Cardiac fibroblast (primary cell): ENCODE data around the gene NBPF20.
"Not testable (repeated sequence)": the region's sequence is repeated elsewhere in the genome, so short reads cannot be mapped to it uniquely, and the experiment has no call there.

ENCODE experiments used
- DNase-seq, 2 donors: peaks; one replicate each; pipeline versions ENCODE4 v3.0.0 to v3.0.0-alpha.2; 2010; ENCODE audit warnings: low read depth in 2 of 2
- H3K4me3 ChIP-seq, 2 donors: replicated peaks in 1 of 2; 1 replicate in 1 of 2; 2 replicates in 1 of 2; pipeline ENCODE4 v1.5.1; 2011; ENCODE audit warnings: low read depth in 2 of 2, low read length in 2 of 2, mild to moderate bottlenecking in 2 of 2, moderate library complexity in 1 of 2
- TF ChIP-seq, protein P1 (sequence below): IDR thresholded peaks from one replicate; pipeline ENCODE4 v1.5.1; 2011; ENCODE audit warnings: low read depth, mild to moderate bottlenecking, low read length, inconsistent platforms

NBPF20 gene

DNA sequence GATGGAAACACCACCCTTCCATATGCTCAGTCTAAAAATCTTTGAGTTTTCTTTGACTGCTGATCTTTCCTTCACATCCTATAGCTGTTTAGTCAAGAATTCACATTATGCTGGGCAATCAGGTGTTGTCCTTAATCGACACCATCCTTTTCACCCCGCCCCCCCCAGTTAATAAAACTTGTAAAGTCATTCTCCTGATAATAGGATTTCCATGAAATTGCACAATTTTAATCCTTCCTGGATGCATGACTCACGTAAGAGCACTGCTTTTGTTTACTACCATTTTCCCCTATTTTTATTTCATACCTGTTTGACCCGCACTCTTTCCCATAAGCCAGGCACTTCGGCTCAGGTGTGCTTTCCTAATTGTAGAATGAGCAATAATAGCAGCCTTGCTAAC, 16.9 kb upstream of the NBPF20 start:
- not testable (repeated sequence) for H3K4me3 ChIP-seq, DNase-seq

DNA sequence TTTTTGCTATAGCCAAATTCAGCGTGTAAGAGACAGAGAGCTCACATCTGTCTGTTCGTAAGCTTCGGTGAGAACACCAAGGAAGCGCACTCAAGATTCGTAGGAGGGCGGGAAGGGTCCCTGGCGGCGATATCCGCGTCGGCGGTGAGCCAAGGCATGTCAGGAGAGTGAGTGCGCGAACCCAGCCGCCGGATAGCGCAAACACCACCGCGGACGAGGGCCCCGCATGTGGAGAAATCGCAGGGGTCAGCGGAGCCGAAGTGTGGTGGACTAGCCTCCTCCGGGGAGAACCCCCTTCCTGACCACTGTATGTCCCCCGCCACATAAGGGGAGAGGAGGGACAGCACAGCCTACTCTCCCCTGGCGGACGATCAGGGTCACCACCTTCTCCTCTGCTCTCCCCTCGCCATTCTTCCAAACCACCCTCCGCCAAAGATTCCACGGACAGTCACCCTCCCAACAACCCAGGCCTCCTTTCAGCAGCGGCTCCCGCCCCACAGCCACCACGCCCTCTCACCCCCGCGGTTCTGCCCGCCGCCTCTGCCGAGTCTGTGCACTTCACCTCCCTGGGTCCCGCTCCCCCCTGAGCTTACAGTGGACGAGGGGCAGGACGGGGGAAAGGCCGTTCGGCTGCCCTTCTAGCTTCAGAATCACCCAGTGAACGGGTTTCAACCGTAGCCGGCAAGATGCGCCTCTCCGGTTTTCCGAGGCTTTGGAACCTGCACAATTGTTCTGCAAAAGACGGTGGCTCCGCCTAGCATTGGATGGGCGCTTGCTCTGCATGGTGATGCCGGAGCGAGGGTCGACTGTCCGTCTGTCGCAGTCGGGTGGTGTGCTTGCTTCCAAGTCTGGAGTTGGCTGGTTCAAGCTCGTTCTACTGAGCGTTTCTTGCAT, 6.2 kb upstream of the NBPF20 start:
- DNase-seq, H3K4me3 ChIP-seq: not testable (repeated sequence)

DNA sequence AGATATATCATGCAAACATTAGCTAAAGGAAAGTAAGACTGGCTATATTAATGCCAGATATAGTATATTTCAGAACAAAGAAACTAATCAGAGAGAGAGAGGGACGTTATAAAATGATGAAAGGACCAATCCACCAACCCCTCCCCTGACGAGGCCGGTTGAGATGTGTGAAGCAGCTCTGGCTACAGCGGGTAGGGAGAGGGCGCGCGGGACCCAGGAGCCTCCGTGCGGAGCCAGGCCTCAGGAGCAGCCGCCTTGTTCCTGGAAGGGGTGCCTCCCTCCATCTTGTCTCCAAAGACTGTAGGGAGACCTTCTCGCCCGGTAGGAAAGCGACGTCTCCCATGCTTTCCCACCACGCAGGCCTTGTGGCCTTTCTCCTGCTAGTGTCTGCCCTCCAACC, 5.4 kb upstream of the NBPF20 start:
- DNase-seq, H3K4me3 ChIP-seq: not testable (repeated sequence)

DNA sequence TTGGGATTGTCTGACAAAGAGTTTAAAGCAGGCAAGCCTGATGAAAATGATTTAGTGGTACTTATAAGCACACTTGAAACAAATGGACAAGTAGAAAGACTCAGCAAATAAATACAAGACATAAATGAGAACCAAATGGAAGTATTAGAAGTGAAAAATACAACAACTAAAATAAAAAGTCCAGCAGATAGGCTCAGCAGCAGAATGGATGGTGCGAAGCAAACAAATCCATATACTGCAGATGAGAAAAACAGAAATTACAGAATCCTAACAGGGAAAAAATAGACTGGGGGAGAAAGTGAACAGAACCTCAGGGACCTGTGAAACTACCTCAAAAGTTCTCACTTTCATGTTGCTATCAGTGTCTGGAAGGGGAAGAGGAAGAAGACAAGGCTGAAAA, 3.9 kb upstream of the NBPF20 start:
- not testable (repeated sequence) for H3K4me3 ChIP-seq, DNase-seq

DNA sequence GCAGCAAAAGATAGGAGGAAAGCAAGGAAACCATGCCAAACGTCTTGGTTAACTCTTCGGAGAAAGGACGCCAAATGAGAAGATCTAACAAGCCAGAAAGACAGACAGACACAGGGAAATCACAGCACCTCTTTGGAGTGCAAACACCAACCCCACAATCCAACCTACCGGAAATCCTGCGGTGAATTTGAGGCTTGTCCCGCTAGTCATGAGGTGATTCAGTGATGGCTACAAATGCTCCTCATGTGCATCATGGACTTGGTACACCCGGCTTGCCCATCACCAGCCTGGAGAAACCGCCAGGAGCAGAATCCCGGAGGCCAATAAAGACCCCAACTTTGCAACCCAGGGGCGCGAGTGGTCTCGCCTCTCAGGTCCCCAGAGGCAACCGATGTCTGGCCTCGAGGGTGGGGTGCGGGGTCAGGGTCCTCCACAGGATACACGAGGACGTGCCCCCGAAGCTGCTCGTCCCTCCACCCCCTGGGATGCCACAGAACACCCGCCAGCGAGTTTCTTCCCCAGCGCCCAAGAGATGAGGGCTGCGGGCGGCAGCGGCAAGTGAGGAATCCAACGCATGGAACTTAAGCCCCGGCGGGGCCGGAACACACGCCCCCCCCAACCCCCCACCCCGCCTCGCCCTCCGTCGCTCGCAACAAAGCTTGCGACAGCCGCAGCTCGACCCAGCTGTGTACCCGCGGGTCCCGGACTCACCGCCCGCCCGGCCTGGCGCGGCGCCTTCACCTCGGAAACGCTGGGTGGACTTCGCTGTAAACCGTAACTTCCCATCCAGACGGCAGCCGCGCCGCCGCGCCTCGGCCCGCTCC, 579 bp downstream of the NBPF20 start:
- peak overlapping the region; percentile 61 to 63 for H3K4me3 ChIP-seq
- DNase-seq = peak; percentile 15 to 70

DNA sequence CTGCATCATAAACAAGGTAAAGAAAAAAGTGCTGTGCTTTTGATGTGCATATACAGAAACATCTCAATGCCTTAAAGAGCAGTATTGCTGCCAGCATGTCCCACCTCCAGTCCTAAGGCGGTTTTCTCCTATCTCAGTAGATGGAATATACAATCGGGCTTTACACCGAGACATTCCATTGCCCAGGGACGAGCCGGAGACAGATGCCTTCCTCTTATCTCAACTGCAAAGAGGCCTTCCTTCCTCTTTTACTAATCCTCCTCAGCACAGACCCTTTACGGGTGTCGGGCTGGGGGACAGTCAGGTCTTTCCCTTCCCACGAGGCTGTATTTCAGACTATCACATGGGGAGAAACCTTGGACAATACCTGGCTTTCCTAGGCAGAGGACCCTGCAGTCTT, 10.3 kb downstream of the NBPF20 start:
- not testable (repeated sequence) for DNase-seq, H3K4me3 ChIP-seq

DNA sequence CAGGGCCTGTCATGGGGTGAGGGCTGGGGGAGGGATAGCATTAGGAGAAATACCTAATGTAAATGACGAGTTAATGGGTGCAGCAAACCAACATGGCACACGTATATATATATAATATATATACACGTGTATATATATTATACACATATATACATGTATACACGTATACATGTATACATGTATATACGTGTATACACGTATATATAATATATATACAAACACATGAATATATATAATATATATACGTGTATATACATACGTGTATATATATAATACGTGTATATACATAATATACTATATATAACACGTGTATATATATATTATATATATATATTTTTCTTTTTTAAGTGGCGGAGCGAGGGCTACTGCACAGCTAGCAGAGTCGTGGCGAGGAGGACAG, 18.1 kb downstream of the NBPF20 start:
- DNase-seq, H3K4me3 ChIP-seq: not testable (repeated sequence)

DNA sequence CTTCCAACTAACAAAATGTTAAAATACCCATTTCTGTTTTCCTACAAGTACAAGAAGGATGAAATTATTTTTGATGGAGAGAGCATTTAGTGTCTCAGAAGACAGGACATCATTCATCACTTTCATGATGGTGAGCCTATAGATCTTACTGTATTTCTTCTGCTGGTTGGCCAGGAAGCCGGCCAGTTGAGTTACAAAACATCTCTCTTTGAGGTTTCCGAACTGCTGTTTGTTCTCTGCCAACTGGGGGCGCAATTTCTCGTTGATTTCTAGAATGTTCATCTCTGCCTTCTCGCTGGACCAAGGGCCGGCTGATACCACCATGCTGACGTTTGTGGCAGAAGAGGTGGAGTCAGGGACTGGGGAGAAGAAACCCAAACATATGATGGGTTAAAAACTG, 20.5 kb downstream of the NBPF20 start:
- DNase-seq = peak; percentile 27 to 39
- TF ChIP-seq, protein P1, sequence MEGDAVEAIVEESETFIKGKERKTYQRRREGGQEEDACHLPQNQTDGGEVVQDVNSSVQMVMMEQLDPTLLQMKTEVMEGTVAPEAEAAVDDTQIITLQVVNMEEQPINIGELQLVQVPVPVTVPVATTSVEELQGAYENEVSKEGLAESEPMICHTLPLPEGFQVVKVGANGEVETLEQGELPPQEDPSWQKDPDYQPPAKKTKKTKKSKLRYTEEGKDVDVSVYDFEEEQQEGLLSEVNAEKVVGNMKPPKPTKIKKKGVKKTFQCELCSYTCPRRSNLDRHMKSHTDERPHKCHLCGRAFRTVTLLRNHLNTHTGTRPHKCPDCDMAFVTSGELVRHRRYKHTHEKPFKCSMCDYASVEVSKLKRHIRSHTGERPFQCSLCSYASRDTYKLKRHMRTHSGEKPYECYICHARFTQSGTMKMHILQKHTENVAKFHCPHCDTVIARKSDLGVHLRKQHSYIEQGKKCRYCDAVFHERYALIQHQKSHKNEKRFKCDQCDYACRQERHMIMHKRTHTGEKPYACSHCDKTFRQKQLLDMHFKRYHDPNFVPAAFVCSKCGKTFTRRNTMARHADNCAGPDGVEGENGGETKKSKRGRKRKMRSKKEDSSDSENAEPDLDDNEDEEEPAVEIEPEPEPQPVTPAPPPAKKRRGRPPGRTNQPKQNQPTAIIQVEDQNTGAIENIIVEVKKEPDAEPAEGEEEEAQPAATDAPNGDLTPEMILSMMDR = peak; percentile 13
- not testable (repeated sequence) for H3K4me3 ChIP-seq

DNA sequence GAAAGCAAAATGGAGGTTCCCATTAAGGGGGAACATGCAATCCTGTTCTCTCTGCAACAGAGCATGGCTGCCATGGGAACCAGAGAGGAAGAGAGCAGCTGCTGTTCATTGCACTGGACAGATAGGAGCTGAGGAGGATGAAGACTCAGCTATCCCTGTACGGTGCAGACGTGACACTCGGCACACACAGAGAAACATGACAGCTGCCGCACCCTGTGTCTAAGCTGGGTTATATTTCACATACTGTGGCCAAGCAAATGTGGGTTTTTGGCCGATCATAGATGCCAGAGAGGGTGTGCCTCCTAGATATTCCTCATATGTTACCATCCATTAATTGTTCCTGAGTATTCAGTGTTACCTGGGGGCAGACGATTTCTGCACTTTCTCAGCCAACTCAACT, 24.7 kb downstream of the NBPF20 start:
- DNase-seq, H3K4me3 ChIP-seq: not testable (repeated sequence)
